Fibroblast of villous mesenchyme (primary cell): Measurements from ENCODE around the gene EVI5L. TPM values are rescaled to one million over a fixed set of nuclear protein-coding genes. Genes with fewer than 3 reads are reported as not detected.

Experiments
- DNase-seq: peaks from one replicate; pipeline ENCODE4 v3.0.0-alpha.2; 2010; ENCODE audit warnings: low read depth
- H3K4me3 ChIP-seq: 2 replicates; pipeline ENCODE4 v1.5.1; 2011; ENCODE audit warnings: low read depth, mild to moderate bottlenecking, low read length
- CTCF ChIP-seq: IDR thresholded peaks from 2 replicates; pipeline ENCODE4 v1.5.1; 2012; ENCODE audit warnings: low read depth, mild to moderate bottlenecking, low read length; ENCODE audit not compliant: insufficient read depth
- total RNA-seq: library from RNA; depleted of rRNA; stranded (reverse); fragments of >200 nt; gene quantifications from 2 replicates; pipeline ENCODE4 v1.2.3, GENCODE V29; 2012

Gene EVI5L
- total RNA-seq, 1 donor = 25.5 TPM

DNA sequence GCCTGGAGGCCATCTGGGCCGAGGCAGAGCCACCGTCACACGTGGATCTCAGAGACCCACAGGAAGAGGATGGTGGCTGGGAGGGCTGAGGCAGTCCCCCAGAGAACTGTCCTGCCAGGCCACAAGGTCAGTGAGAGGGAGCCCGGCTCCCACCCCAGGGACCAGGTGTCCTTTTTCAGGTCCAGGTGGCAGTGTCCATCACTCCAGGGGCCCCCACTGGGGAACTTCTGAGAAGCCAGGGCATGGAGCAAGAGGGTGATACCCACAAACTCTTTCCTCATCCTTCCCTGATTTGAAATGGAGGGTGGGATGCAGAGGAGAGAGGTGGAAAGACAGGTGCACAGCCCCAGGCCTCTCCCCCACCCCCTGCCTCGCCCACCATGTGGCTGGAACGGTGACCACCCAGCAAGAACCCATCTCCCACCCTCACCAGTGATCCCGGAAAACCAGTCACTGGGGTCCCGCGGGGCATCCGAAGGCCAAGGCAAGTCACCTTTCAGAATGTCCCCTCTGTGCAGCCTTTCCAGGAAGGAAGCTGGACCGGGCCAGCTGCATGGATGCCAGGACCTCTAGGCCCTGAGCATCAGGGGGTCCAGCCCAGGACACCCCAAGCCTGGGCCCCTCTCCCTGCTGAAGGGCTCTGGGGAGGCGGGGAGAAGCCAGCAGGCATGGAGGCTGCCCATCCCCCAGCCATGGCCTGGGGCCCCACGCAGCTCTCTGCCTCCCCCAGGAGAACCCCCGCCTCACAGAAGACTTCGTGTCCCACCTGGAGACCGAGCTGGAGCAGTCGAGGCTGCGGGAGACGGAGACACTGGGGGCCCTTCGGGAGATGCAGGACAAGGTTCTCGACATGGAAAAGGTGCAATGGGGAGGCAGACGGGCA lies 30.1 kb downstream of the EVI5L start:
- DNase-seq = no peak
- no peak for TF ChIP-seq CTCF
- no peak overlapping the region for H3K4me3 ChIP-seq

GRCh38 chr19:7860714-7861618 lies 30.9 kb downstream of the EVI5L start:
- H3K4me3 ChIP-seq = no peak overlapping the region
- no peak for TF ChIP-seq CTCF
- DNase-seq = no peak

DNA sequence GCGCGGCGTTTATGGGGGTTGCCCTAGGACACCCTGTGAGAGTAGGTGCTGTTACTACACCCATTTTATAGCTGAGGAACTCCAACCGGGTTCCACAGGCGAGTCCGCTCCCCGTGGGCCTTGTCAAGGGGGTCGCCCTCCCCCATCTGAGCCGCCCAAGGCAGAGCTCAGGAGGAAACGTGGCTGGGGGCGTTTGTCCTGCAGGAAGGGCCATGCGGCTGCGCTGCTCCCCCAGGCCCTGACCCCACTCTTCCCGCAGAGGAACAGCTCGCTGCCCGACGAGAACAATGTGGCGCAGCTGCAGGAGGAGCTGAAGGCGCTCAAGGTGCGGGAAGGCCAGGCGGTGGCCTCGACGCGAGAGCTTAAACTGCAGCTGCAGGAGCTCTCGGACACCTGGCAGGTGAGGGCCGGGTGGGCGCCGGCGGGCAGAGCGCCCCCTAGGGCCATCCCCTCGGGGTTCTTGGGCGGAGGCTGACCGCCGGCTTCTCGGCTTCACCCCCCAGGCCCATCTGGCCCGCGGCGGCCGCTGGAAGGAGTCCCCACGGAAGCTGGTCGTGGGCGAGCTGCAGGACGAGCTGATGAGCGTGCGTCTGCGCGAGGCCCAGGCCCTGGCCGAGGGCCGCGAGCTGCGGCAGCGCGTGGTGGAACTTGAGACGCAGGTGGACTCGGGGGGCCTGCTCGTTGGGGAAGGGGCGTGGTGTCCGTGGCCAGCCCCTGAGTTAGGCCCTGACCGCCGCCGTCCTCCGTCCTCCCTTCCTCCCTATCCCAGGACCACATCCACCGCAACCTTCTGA lies 31.8 kb downstream of the EVI5L start:
- no peak for DNase-seq
- H3K4me3 ChIP-seq = no peak overlapping the region
- no peak for TF ChIP-seq CTCF

- DNase-seq = peak; percentile 22
These were observed 32.5 kb downstream of the EVI5L start for GRCh38 chr19:7862413-7862951.

DNA sequence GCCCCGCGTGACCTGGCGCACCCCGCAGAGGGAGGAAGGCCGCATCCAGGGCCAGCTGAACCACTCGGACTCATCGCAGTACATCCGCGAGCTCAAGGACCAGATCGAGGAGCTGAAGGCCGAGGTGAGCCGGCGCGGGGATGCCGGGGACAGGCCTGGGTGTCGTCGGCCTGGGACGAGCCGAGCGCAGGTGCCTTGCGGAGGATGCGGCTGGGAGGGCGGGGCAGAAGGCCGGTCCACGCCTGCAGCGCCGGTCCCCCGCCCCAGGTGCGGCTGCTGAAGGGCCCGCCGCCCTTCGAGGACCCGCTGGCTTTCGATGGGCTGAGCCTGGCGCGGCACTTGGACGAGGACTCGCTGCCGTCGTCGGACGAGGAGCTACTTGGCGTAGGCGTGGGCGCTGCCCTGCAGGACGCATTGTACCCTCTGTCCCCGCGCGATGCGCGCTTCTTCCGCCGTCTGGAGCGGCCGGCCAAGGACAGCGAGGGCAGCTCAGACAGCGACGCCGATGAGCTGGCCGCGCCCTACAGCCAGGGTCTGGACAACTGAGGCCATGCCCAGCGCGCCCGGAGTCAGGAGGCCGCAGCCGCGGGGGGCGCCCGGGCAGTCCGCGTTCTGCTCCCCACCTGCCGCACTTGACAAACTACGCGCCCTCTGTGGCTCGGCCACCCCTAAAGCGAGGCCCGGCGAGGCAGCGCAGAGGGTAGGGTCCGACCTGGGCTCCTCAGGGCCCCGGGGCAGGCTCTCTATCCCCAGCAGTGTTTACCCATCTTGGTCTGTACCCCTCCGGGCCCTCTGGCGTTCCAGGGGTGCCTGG lies 33.3 kb downstream of the EVI5L start:
- no peak for TF ChIP-seq CTCF
- no peak for DNase-seq

More at GRCh38 chr19:7862413-7862951, 32.5 kb downstream of the EVI5L start:
- no peak overlapping the region for H3K4me3 ChIP-seq
- no peak for TF ChIP-seq CTCF

More for the DNA sequence above, 33.3 kb downstream of the EVI5L start:
- no peak overlapping the region for H3K4me3 ChIP-seq
